ENCODE results near the gene HIBADH.
A peak's percentile ranks its signal among the peaks of the same experiment; 100 is the strongest.

The HIBADH gene

DNA sequence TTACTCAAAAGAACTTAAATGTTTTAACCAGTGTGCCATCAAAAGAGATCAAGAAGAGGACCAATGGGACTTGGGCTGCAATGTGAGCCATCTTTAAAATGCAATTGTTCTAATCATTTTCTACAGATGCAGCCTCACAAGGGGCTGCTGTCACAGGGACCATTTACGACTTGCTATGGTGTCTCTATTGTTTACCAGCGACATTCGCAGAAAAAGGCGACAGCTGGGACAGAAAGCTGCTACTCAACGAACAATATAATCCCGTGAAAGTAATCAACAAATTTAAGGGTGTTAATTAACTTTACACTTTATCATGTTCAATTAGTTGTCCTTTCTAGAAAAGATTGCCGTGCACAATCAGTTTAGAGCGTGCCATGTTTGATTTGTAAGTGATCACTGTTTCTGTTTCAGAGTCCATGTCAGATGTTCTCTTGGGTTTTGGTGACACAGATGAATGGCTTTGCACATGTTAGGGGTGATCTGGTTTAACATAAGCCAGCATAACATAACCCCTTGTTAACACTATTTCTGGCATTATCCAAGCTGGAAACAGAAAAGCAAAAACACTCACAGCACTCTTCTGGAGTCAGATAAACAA lies 110.8 kb downstream of the HIBADH start:
- Histone ChIP-seq H3K27ac (no peak overlapping the region), H3K9me3 (ENCODE audit: severe bottlenecking) (no peaks in the 10 kb centered on the region), H3K27me3 (ENCODE audit: insufficient read depth, low read depth, severe bottlenecking) (no peaks in the 10 kb centered on the region), H3K4me3 (ENCODE audit: low read depth, low read length) (no peak overlapping the region), H3K36me3 (no peaks in the 10 kb centered on the region)
- TF ChIP-seq, protein P1, sequence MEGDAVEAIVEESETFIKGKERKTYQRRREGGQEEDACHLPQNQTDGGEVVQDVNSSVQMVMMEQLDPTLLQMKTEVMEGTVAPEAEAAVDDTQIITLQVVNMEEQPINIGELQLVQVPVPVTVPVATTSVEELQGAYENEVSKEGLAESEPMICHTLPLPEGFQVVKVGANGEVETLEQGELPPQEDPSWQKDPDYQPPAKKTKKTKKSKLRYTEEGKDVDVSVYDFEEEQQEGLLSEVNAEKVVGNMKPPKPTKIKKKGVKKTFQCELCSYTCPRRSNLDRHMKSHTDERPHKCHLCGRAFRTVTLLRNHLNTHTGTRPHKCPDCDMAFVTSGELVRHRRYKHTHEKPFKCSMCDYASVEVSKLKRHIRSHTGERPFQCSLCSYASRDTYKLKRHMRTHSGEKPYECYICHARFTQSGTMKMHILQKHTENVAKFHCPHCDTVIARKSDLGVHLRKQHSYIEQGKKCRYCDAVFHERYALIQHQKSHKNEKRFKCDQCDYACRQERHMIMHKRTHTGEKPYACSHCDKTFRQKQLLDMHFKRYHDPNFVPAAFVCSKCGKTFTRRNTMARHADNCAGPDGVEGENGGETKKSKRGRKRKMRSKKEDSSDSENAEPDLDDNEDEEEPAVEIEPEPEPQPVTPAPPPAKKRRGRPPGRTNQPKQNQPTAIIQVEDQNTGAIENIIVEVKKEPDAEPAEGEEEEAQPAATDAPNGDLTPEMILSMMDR (IDR thresholded peaks at IDR 0.05; ENCODE audit: low read depth, low read length): no peak
- DNase-seq: peak; percentile 7

DNA sequence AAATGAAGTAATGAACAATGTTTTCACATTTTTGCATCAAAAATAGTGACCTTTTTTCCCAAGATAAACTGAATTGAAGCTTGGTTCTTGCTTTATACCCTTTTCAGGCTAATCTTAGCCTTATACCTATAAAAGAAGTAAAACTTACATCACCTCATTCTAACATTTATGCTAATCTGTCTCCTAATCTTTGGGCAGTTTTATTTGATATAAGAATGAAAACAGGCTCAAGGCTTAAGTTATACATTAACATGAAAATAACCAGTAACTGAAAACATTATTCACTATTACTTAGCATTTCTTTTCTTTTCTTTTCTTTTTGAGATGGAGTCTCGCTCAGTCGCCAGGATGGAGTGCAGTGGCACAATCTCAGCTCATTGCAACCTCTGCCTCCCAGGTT lies 113.1 kb downstream of the HIBADH start:
- H3K36me3 ChIP-seq: no peaks in the 10 kb centered on the region
- TF ChIP-seq, protein P1 (IDR thresholded peaks at IDR 0.05; ENCODE audit: low read depth, low read length): no peak
- no peak for DNase-seq
- H3K27ac ChIP-seq: no peak overlapping the region
- no peaks in the 10 kb centered on the region for H3K27me3 ChIP-seq (ENCODE audit: insufficient read depth, low read depth, severe bottlenecking)
- no peak overlapping the region for H3K4me3 ChIP-seq (ENCODE audit: low read depth, low read length)
- H3K9me3 ChIP-seq (ENCODE audit: severe bottlenecking): no peaks in the 10 kb centered on the region

DNA sequence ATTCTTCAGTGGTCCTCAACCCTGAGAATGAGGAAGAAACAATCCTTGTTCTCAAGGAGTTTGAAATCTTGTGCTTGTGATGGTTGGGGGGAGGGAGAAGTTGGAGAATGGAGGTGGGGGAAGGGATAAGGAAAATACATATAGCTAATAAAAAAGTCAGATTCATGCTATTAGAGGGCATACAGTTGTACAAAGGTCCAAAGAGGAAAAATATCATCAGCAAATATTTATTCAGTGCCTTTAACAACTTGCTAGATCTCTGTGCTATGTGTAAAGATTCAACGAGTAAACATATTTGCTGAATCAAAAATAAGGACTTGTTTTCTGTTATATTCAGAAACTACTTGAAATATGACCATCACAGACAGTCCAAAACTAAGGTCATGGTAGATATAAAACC lies 114.4 kb downstream of the HIBADH start:
- TF ChIP-seq, protein P1 (IDR thresholded peaks at IDR 0.05; ENCODE audit: low read depth, low read length): no peak
- H3K27ac ChIP-seq: no peak overlapping the region

DNA sequence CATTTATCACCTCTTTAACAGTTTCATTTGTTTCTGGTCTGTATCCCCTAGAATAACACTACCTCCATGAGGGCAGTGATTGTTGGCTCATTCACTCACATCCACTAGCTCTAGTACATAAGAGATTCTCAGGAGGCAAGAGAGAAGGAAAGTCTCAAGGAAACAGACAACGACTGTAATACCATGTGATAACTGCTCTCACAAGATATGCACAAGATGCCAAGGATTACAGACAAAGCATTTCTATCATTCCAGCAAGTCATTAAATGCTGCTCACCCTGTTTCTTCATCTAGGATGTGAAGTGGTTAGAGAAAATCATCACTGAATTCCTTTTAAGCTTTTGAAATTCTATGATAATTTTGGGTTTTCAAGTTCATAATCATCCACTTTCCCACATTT lies 115.3 kb downstream of the HIBADH start:
- Histone ChIP-seq H3K4me3 (ENCODE audit: low read depth, low read length) (no peak overlapping the region), H3K36me3 (no peaks in the 10 kb centered on the region), H3K27me3 (ENCODE audit: insufficient read depth, low read depth, severe bottlenecking) (no peaks in the 10 kb centered on the region), H3K9me3 (ENCODE audit: severe bottlenecking) (no peaks in the 10 kb centered on the region), H3K27ac (no peak overlapping the region)
- DNase-seq: no peak
- TF ChIP-seq, protein P1 (IDR thresholded peaks at IDR 0.05; ENCODE audit: low read depth, low read length): no peak

More for the DNA sequence above, 114.4 kb downstream of the HIBADH start:
- Histone ChIP-seq H3K9me3 (ENCODE audit: severe bottlenecking) (no peaks in the 10 kb centered on the region), H3K4me3 (ENCODE audit: low read depth, low read length) (no peak overlapping the region), H3K36me3 (no peaks in the 10 kb centered on the region), H3K27me3 (ENCODE audit: insufficient read depth, low read depth, severe bottlenecking) (no peaks in the 10 kb centered on the region)
- DNase-seq: no peak

DNA sequence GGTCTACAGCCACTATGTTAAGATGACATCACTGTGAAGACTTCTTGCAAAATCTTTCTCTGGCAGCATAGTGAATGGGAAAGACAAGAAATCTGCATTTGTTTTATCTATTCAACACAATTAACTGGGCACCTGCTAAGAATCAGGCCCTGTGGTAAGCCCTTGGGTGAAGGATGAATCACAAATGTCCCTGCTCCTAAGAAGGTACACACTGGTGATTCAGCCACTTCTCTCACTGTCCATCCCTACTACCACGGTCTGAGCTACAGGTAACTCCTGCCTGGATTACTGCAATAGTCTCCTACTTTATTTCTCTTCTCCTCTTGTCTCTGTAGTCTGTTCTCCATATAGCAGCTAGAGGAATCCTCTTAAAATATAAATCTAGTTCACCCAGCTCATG lies 116.1 kb downstream of the HIBADH start:
- TF ChIP-seq, protein P1 (IDR thresholded peaks at IDR 0.05; ENCODE audit: low read depth, low read length): no peak
- DNase-seq: no peak

DNA sequence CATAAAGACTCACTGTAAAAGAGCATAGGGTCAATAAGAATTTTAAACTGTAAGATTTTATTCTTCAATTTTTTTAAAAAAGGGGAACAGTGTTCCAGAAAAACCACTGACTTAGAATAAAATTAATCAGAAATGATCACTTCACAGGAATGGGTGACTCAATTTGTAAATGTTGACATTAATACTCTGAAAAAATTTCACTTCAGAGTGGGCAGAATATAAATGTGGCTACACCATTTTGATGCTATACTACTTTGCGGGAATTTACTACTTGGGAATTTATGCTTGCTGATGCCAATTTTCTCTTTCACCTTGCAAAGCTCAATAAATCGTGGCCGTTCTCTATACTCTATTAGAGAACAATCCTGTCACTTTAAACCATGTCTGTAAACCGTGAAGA lies 126.9 kb downstream of the HIBADH start:
- no peaks in the 10 kb centered on the region for H3K27me3 ChIP-seq (ENCODE audit: insufficient read depth, low read depth, severe bottlenecking)
- no peak overlapping the region for H3K4me3 ChIP-seq (ENCODE audit: low read depth, low read length)
- no peaks in the 10 kb centered on the region for H3K36me3 ChIP-seq
- no peak for DNase-seq
- no peak overlapping the region for H3K27ac ChIP-seq
- no peaks in the 10 kb centered on the region for H3K9me3 ChIP-seq (ENCODE audit: severe bottlenecking)
- TF ChIP-seq, protein P1 (IDR thresholded peaks at IDR 0.05; ENCODE audit: low read depth, low read length): no peak

More for the DNA sequence above, 116.1 kb downstream of the HIBADH start:
- Histone ChIP-seq H3K27me3 (ENCODE audit: insufficient read depth, low read depth, severe bottlenecking) (no peaks in the 10 kb centered on the region), H3K4me3 (ENCODE audit: low read depth, low read length) (no peak overlapping the region), H3K36me3 (peaks cover under 1% of the 10 kb centered on the region), H3K27ac (no peak overlapping the region), H3K9me3 (ENCODE audit: severe bottlenecking) (no peaks in the 10 kb centered on the region)

All from WERI-Rb-1 (cell line).